ENCODE measurements around the gene ARL4C.

The ARL4C gene

GRCh38 chr2:234496835-234497593, at the start of gene ARL4C:
Gene ARL4C, minus strand, starts transcription at chr2:234497081. Its CDS starts 495 bp downstream, at chr2:234496586.
- Histone ChIP-seq H3K9ac (ENCODE audit: low read length in 5 of 5) (peak within 1 kb of the TSS in 3 of 5 donors; percentile 75 to 78 (median 78)), H3K4me3 (ENCODE audit: low read depth in 1 of 5, low read length in 5 of 5) (peak within 1 kb of the TSS; percentile 71 to 82 (median 74)), H3K9me3 (ENCODE audit: control insufficient read depth in 5 of 5, low read length in 5 of 5) (no peaks in the 10 kb centered on the region), H3K36me3 (ENCODE audit: control insufficient read depth in 5 of 5, insufficient read depth in 5 of 5, low read length in 5 of 5) (no peaks in the 10 kb centered on the region), H3K27me3 (ENCODE audit: control insufficient read depth in 5 of 5, insufficient read depth in 4 of 5, low read length in 5 of 5) (peaks cover 4 to 20% (median 15%) of the 10 kb centered on the region in 5 donors), H3K4me1 (ENCODE audit: control insufficient read depth in 5 of 5, insufficient read depth in 5 of 5, low read length in 5 of 5) (peaks cover 5 to 20% (median 14%) of the 10 kb centered on the region in 5 donors), H3K27ac (ENCODE audit: low read depth, low read length) (no peak within 1 kb of the TSS)

- no peak overlapping the region for H3K4me3 ChIP-seq (ENCODE audit: low read depth in 1 of 5, low read length in 5 of 5)
- H3K9ac ChIP-seq (ENCODE audit: low read length in 5 of 5) = no peak overlapping the region
- no peaks in the 10 kb centered on the region for H3K9me3 ChIP-seq (ENCODE audit: control insufficient read depth in 5 of 5, low read length in 5 of 5)
- H3K27ac ChIP-seq (ENCODE audit: low read depth, low read length) = no peak overlapping the region
- no peaks in the 10 kb centered on the region for H3K36me3 ChIP-seq (ENCODE audit: control insufficient read depth in 5 of 5, insufficient read depth in 5 of 5, low read length in 5 of 5)
- H3K27me3 ChIP-seq (ENCODE audit: control insufficient read depth in 5 of 5, insufficient read depth in 4 of 5, low read length in 5 of 5) = peaks cover 4 to 25% (median 14%) of the 10 kb centered on the region in 5 donors
- H3K4me1 ChIP-seq (ENCODE audit: control insufficient read depth in 5 of 5, insufficient read depth in 5 of 5, low read length in 5 of 5) = peaks cover 0 to 4% (median 0%) of the 10 kb centered on the region in 5 donors
These were observed 48.1 kb upstream of the ARL4C start for GRCh38 chr2:234544659-234545611.

- no peak overlapping the region for H3K9ac ChIP-seq (ENCODE audit: low read length in 5 of 5)
- H3K27ac ChIP-seq (ENCODE audit: low read depth, low read length) = no peak overlapping the region
- H3K27me3 ChIP-seq (ENCODE audit: control insufficient read depth in 5 of 5, insufficient read depth in 4 of 5, low read length in 5 of 5) = peaks cover 0 to 11% (median 8%) of the 10 kb centered on the region in 5 donors
- peaks cover 6 to 14% (median 12%) of the 10 kb centered on the region in 5 donors for H3K9me3 ChIP-seq (ENCODE audit: control insufficient read depth in 5 of 5, low read length in 5 of 5)
- no peak overlapping the region for H3K4me3 ChIP-seq (ENCODE audit: low read depth in 1 of 5, low read length in 5 of 5)
- peaks cover 0 to 4% (median 0%) of the 10 kb centered on the region in 5 donors for H3K4me1 ChIP-seq (ENCODE audit: control insufficient read depth in 5 of 5, insufficient read depth in 5 of 5, low read length in 5 of 5)
- H3K36me3 ChIP-seq (ENCODE audit: control insufficient read depth in 5 of 5, insufficient read depth in 5 of 5, low read length in 5 of 5) = no peaks in the 10 kb centered on the region
These were observed 45.9 kb upstream of the ARL4C start for GRCh38 chr2:234542742-234543141.

DNA sequence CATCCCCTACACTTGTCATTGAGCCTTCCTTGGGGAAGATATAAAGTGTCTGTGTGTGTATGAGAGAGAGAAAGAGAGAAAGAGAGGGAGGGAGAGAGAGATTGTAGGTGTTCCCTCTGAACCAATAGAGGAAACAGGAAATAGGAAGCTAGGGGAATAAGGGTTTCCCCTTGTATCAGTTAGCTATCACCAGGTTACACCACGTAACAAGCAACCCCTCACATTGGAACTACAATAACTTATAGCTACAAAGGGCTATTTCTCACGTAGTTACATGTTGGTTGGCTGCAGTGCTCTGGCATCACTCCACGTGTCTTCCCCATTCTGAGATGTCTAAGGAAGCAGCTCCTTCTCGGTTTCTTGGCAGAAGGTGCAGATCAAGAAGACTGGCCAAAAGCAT, 41.0 kb upstream of the ARL4C start:
- Histone ChIP-seq H3K36me3 (ENCODE audit: control insufficient read depth in 5 of 5, insufficient read depth in 5 of 5, low read length in 5 of 5) (no peaks in the 10 kb centered on the region), H3K9ac (ENCODE audit: low read length in 5 of 5) (no peak overlapping the region), H3K27me3 (ENCODE audit: control insufficient read depth in 5 of 5, insufficient read depth in 4 of 5, low read length in 5 of 5) (peaks cover 4 to 17% (median 8%) of the 10 kb centered on the region in 5 donors)

GRCh38 chr2:234536178-234536965, 39.5 kb upstream of the ARL4C start:
- H3K4me3 ChIP-seq (ENCODE audit: low read depth in 1 of 5, low read length in 5 of 5) = no peak overlapping the region
- H3K27me3 ChIP-seq (ENCODE audit: control insufficient read depth in 5 of 5, insufficient read depth in 4 of 5, low read length in 5 of 5) = peaks cover 4 to 21% (median 8%) of the 10 kb centered on the region in 5 donors

More for the DNA sequence above, 41.0 kb upstream of the ARL4C start:
- no peak overlapping the region for H3K4me3 ChIP-seq (ENCODE audit: low read depth in 1 of 5, low read length in 5 of 5)
- no peaks in the 10 kb centered on the region for H3K4me1 ChIP-seq (ENCODE audit: control insufficient read depth in 5 of 5, insufficient read depth in 5 of 5, low read length in 5 of 5)
- no peak overlapping the region for H3K27ac ChIP-seq (ENCODE audit: low read depth, low read length)
- peaks cover 6 to 15% (median 12%) of the 10 kb centered on the region in 5 donors for H3K9me3 ChIP-seq (ENCODE audit: control insufficient read depth in 5 of 5, low read length in 5 of 5)

GRCh38 chr2:234535464-234535863, 38.6 kb upstream of the ARL4C start:
- no peak overlapping the region for H3K27ac ChIP-seq (ENCODE audit: low read depth, low read length)
- no peaks in the 10 kb centered on the region for H3K36me3 ChIP-seq (ENCODE audit: control insufficient read depth in 5 of 5, insufficient read depth in 5 of 5, low read length in 5 of 5)
- H3K9me3 ChIP-seq (ENCODE audit: control insufficient read depth in 5 of 5, low read length in 5 of 5) = peaks cover 6 to 15% (median 12%) of the 10 kb centered on the region in 5 donors
- no peak overlapping the region for H3K9ac ChIP-seq (ENCODE audit: low read length in 5 of 5)
- H3K27me3 ChIP-seq (ENCODE audit: control insufficient read depth in 5 of 5, insufficient read depth in 4 of 5, low read length in 5 of 5) = peaks cover 4 to 24% (median 8%) of the 10 kb centered on the region in 5 donors
- no peak overlapping the region for H3K4me3 ChIP-seq (ENCODE audit: low read depth in 1 of 5, low read length in 5 of 5)
- no peaks in the 10 kb centered on the region for H3K4me1 ChIP-seq (ENCODE audit: control insufficient read depth in 5 of 5, insufficient read depth in 5 of 5, low read length in 5 of 5)

More at GRCh38 chr2:234536178-234536965, 39.5 kb upstream of the ARL4C start:
- no peaks in the 10 kb centered on the region for H3K4me1 ChIP-seq (ENCODE audit: control insufficient read depth in 5 of 5, insufficient read depth in 5 of 5, low read length in 5 of 5)
- peaks cover 6 to 15% (median 12%) of the 10 kb centered on the region in 5 donors for H3K9me3 ChIP-seq (ENCODE audit: control insufficient read depth in 5 of 5, low read length in 5 of 5)
- H3K27ac ChIP-seq (ENCODE audit: low read depth, low read length) = no peak overlapping the region
- H3K9ac ChIP-seq (ENCODE audit: low read length in 5 of 5) = no peak overlapping the region
- no peaks in the 10 kb centered on the region for H3K36me3 ChIP-seq (ENCODE audit: control insufficient read depth in 5 of 5, insufficient read depth in 5 of 5, low read length in 5 of 5)

GRCh38 chr2:234534515-234534914, 37.6 kb upstream of the ARL4C start:
- Histone ChIP-seq H3K27ac (ENCODE audit: low read depth, low read length) (no peak overlapping the region), H3K9ac (ENCODE audit: low read length in 5 of 5) (no peak overlapping the region), H3K4me1 (ENCODE audit: control insufficient read depth in 5 of 5, insufficient read depth in 5 of 5, low read length in 5 of 5) (no peaks in the 10 kb centered on the region), H3K4me3 (ENCODE audit: low read depth in 1 of 5, low read length in 5 of 5) (no peak overlapping the region), H3K36me3 (ENCODE audit: control insufficient read depth in 5 of 5, insufficient read depth in 5 of 5, low read length in 5 of 5) (no peaks in the 10 kb centered on the region), H3K27me3 (ENCODE audit: control insufficient read depth in 5 of 5, insufficient read depth in 4 of 5, low read length in 5 of 5) (peaks cover 4 to 24% (median 8%) of the 10 kb centered on the region in 5 donors), H3K9me3 (ENCODE audit: control insufficient read depth in 5 of 5, low read length in 5 of 5) (peaks cover 6 to 15% (median 12%) of the 10 kb centered on the region in 5 donors)

- peaks cover 0 to 7% (median 7%) of the 10 kb centered on the region in 5 donors for H3K9me3 ChIP-seq (ENCODE audit: control insufficient read depth in 5 of 5, low read length in 5 of 5)
- H3K27ac ChIP-seq (ENCODE audit: low read depth, low read length) = no peak overlapping the region
- peaks cover 5 to 30% (median 11%) of the 10 kb centered on the region in 5 donors for H3K27me3 ChIP-seq (ENCODE audit: control insufficient read depth in 5 of 5, insufficient read depth in 4 of 5, low read length in 5 of 5)
- H3K4me3 ChIP-seq (ENCODE audit: low read depth in 1 of 5, low read length in 5 of 5) = no peak overlapping the region
- no peaks in the 10 kb centered on the region for H3K4me1 ChIP-seq (ENCODE audit: control insufficient read depth in 5 of 5, insufficient read depth in 5 of 5, low read length in 5 of 5)
- no peaks in the 10 kb centered on the region for H3K36me3 ChIP-seq (ENCODE audit: control insufficient read depth in 5 of 5, insufficient read depth in 5 of 5, low read length in 5 of 5)
- H3K9ac ChIP-seq (ENCODE audit: low read length in 5 of 5) = no peak overlapping the region
These were observed 36.7 kb upstream of the ARL4C start for GRCh38 chr2:234533626-234534025.

DNA sequence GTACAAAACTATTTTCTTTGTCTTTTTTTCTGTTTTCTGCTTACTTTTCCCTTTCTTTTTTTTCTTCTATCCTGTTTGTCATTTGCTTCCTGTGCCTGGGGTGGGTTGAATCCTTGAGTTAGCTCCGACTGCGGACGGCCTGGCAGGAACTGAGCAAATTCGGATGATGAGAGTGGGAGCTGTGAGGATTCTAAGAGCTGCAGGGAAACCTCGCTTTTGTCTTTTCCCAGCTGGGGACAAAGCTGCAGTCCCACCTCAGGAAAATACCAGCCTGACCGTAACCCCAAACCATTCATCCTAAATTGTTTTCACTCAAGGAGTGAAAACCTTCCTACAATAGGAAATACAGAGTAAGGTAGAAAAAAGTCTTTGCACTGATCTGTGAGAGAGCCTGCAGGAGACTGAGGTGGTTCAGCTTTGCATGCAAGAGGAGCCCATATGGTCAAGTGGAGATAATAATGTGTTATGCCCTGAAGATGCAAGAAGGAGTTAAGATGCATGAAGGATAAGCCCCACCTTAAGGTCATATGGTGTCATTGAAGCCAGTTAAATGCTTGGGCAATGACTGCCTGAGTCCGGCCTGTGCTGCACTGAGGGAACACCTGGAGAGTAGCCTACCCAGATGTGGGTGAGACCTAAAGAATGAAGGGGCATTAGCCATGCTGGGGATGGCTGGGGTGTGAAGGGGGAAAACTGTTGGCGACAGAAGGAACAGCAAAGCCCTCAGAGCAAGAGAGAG, 31.7 kb upstream of the ARL4C start:
- Histone ChIP-seq H3K27me3 (ENCODE audit: control insufficient read depth in 5 of 5, insufficient read depth in 4 of 5, low read length in 5 of 5) (peaks cover 0 to 13% (median 8%) of the 10 kb centered on the region in 5 donors), H3K27ac (ENCODE audit: low read depth, low read length) (no peak overlapping the region), H3K4me1 (ENCODE audit: control insufficient read depth in 5 of 5, insufficient read depth in 5 of 5, low read length in 5 of 5) (no peaks in the 10 kb centered on the region), H3K36me3 (ENCODE audit: control insufficient read depth in 5 of 5, insufficient read depth in 5 of 5, low read length in 5 of 5) (no peaks in the 10 kb centered on the region), H3K9me3 (ENCODE audit: control insufficient read depth in 5 of 5, low read length in 5 of 5) (peaks cover 0 to 16% (median 11%) of the 10 kb centered on the region in 5 donors), H3K4me3 (ENCODE audit: low read depth in 1 of 5, low read length in 5 of 5) (no peak overlapping the region), H3K9ac (ENCODE audit: low read length in 5 of 5) (no peak overlapping the region)

All from subcutaneous abdominal adipose tissue (tissue), 5 donors.